GM18907 (cell line): ENCODE results near the gene IL1RL1.

ENCODE experiments used
- ATAC-seq: cut with Tn5 transposase; IDR thresholded peaks from one replicate; pipeline ENCODE4 v1.9.1; 2021; ENCODE audit warnings: mild to moderate bottlenecking, moderate library complexity; ENCODE audit not compliant: unreplicated experiment

IL1RL1 gene

GRCh38 chr2:102310964-102311640, at the start of gene IL1RL1:
TSS of gene IL1RL1 (plus strand) at chr2:102311563. CDS start at chr2:102338265, 26,702 bp downstream.
- no peak for ATAC-seq

- no peak for ATAC-seq
These were observed 48.9 kb upstream of the IL1RL1 start for GRCh38 chr2:102262216-102263129.

GRCh38 chr2:102264952-102265351, 46.4 kb upstream of the IL1RL1 start:
- ATAC-seq = no peak

- ATAC-seq = no peak
These were observed 45.2 kb upstream of the IL1RL1 start for GRCh38 chr2:102266204-102266603.

- no peak for ATAC-seq
These were observed 43.6 kb upstream of the IL1RL1 start for GRCh38 chr2:102267774-102268173.

- no peak for ATAC-seq
These were observed 42.7 kb upstream of the IL1RL1 start for GRCh38 chr2:102268510-102269199.

GRCh38 chr2:102269200-102269524, 42.2 kb upstream of the IL1RL1 start:
- no peak for ATAC-seq

GRCh38 chr2:102271844-102272243, 39.5 kb upstream of the IL1RL1 start:
- no peak for ATAC-seq

- ATAC-seq = no peak
These were observed 37.6 kb upstream of the IL1RL1 start for GRCh38 chr2:102273619-102274211.

- no peak for ATAC-seq
These were observed 34.7 kb upstream of the IL1RL1 start for GRCh38 chr2:102276549-102277201.

GRCh38 chr2:102277202-102277700, 34.1 kb upstream of the IL1RL1 start:
- ATAC-seq = no peak

- ATAC-seq = no peak
These were observed 32.5 kb upstream of the IL1RL1 start for GRCh38 chr2:102278720-102279390.

- ATAC-seq = no peak
These were observed 32.0 kb upstream of the IL1RL1 start for GRCh38 chr2:102279391-102279735.

GRCh38 chr2:102282678-102283091, 28.7 kb upstream of the IL1RL1 start:
- ATAC-seq = no peak

GRCh38 chr2:102283996-102284395, 27.4 kb upstream of the IL1RL1 start:
- no peak for ATAC-seq

- ATAC-seq = no peak
These were observed 26.8 kb upstream of the IL1RL1 start for GRCh38 chr2:102284611-102285010.

GRCh38 chr2:102285368-102285767, 26.0 kb upstream of the IL1RL1 start:
- no peak for ATAC-seq

- ATAC-seq = no peak
These were observed 25.3 kb upstream of the IL1RL1 start for GRCh38 chr2:102286041-102286440.

- ATAC-seq = no peak
These were observed 22.2 kb upstream of the IL1RL1 start for GRCh38 chr2:102289129-102289528.

- no peak for ATAC-seq
These were observed 20.8 kb upstream of the IL1RL1 start for GRCh38 chr2:102290594-102290993.
